Esophagus squamous epithelium (tissue), 4 donors: Measurements from ENCODE around the gene CCNK.

ENCODE experiments used
- POLR2A ChIP-seq, 4 donors: fragments of 450-650 bp; IDR thresholded peaks; one replicate each; pipeline ENCODE4 v1.6.1; 2017; ENCODE audit warnings: antibody characterized with exemption in 4 of 4, mild to moderate bottlenecking in 4 of 4, moderate library complexity in 3 of 4
- TF ChIP-seq, protein P1 (sequence below), 6 experiments: fragments of 450-650 bp in 4 of 6; fragments of 200-600 bp in 2 of 6; sonication (generic) in 2 of 6; IDR thresholded peaks; one replicate each; pipeline ENCODE4 v1.5.1; 2016 to 2019; ENCODE audit warnings: antibody characterized with exemption in 6 of 6, mild to moderate bottlenecking in 4 of 6, moderate library complexity in 4 of 6

DNA sequence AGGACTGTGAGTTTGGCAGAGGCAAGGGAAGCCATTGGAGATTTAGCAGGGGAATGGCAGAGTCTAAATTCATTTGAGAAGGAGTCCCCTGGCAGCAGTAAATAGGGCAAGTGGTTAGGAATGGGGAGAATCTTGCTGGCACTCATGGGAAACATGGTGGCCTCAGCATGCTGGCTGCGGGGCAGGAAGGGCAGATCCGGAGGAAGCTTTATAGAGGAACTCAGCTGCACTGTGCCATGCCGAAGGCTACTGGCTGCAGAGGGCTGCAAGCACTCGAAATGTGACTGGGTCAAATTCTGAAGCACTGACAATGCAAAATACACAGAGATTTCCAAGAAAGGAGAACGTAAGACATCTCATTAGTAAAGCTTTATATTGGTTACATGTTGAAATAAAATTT, 23.9 kb downstream of the CCNK start:
- no peak for TF ChIP-seq POLR2A (IDR thresholded peaks at IDR 0.05)
- TF ChIP-seq, protein P1, sequence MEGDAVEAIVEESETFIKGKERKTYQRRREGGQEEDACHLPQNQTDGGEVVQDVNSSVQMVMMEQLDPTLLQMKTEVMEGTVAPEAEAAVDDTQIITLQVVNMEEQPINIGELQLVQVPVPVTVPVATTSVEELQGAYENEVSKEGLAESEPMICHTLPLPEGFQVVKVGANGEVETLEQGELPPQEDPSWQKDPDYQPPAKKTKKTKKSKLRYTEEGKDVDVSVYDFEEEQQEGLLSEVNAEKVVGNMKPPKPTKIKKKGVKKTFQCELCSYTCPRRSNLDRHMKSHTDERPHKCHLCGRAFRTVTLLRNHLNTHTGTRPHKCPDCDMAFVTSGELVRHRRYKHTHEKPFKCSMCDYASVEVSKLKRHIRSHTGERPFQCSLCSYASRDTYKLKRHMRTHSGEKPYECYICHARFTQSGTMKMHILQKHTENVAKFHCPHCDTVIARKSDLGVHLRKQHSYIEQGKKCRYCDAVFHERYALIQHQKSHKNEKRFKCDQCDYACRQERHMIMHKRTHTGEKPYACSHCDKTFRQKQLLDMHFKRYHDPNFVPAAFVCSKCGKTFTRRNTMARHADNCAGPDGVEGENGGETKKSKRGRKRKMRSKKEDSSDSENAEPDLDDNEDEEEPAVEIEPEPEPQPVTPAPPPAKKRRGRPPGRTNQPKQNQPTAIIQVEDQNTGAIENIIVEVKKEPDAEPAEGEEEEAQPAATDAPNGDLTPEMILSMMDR (IDR thresholded peaks at IDR 0.05) = no peak
